ENCODE results near the gene OLFML2B.

DNA sequence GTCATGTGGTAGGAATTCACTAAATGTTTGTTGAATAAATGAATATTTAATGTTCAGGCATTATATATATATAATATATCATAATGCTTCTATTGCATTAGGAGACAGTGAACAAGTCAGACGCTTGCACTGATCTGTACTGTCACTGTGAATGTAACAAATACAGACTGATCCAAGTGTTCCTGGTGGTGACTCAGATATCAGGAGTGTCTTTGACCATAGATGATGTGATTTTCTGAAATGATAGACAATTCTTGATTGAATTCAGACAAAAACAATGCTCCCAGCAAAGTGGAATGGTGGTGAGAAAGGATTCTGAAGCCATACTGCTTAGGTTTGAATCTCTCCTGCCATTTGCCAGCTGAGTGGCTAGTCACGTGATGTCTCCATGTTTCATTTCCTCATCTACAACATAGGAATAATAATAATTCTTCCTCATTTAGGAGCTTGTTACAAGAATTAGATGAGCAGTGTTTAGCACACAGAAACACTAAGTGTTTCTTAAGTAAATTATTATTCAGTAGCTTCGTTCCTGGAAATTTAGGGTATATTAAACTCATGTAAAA, 71.0 kb downstream of the OLFML2B start:
- TF ChIP-seq, protein P1, sequence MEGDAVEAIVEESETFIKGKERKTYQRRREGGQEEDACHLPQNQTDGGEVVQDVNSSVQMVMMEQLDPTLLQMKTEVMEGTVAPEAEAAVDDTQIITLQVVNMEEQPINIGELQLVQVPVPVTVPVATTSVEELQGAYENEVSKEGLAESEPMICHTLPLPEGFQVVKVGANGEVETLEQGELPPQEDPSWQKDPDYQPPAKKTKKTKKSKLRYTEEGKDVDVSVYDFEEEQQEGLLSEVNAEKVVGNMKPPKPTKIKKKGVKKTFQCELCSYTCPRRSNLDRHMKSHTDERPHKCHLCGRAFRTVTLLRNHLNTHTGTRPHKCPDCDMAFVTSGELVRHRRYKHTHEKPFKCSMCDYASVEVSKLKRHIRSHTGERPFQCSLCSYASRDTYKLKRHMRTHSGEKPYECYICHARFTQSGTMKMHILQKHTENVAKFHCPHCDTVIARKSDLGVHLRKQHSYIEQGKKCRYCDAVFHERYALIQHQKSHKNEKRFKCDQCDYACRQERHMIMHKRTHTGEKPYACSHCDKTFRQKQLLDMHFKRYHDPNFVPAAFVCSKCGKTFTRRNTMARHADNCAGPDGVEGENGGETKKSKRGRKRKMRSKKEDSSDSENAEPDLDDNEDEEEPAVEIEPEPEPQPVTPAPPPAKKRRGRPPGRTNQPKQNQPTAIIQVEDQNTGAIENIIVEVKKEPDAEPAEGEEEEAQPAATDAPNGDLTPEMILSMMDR (IDR thresholded peaks at IDR 0.05), result no peak
- TF ChIP-seq POLR2A (IDR thresholded peaks at IDR 0.05), result no peak
